ENCODE results near the gene NEO1. TPM values are rescaled to one million over a fixed set of nuclear protein-coding genes. Genes with fewer than 3 reads are reported as not detected.

The NEO1 gene
- total RNA-seq, 1 experiment from 2014 or later = 41.8 TPM

GRCh38 chr15:73139041-73139743 is 86.9 kb downstream of the NEO1 start:
- no peak overlapping the region for H3K27ac ChIP-seq (ENCODE audit: insufficient read length, low read depth, low read length)
- H3K56ac ChIP-seq (ENCODE audit: insufficient read length, low read depth, low read length) = no peak overlapping the region
- H4K5ac ChIP-seq (ENCODE audit: insufficient read length, low read depth, low read length) = no peak overlapping the region
- H2BK12ac ChIP-seq (ENCODE audit: insufficient read length, low read depth, low read length) = no peak overlapping the region
- no peak overlapping the region for H2BK15ac ChIP-seq (ENCODE audit: low read depth, low read length)
- no peaks in the 10 kb centered on the region for H3K79me2 ChIP-seq (ENCODE audit: insufficient read depth, low read length)
- H3K9me3 Mint-ChIP-seq = no peaks in the 10 kb centered on the region
- peaks cover 2 to 14% (median 4%) of the 10 kb centered on the region in 3 experiments; a peak in 5 of 7 replicates for H3K36me3 Mint-ChIP-seq (ENCODE audit: insufficient read depth in 1 of 3, low read depth in 3 of 3)
- H3K27me3 Mint-ChIP-seq (ENCODE audit: low read depth) = no peaks in the 10 kb centered on the region
- H3K27me3 ChIP-seq (ENCODE audit: insufficient read depth, low read length) = no peaks in the 10 kb centered on the region
- no peak overlapping the region for H3K27ac Mint-ChIP-seq
- H4K8ac ChIP-seq (replicated peaks; ENCODE audit: insufficient read length, low read depth, low read length) = no peak overlapping the region
- H3K9ac ChIP-seq (ENCODE audit: extremely low read depth, insufficient read length, low read length) = no peak overlapping the region
- H3K18ac ChIP-seq (ENCODE audit: insufficient read length, low read depth, low read length) = no peak overlapping the region
- no peak overlapping the region for H2AFZ ChIP-seq (ENCODE audit: low read length)
- no peaks in the 10 kb centered on the region for H3K4me1 ChIP-seq (ENCODE audit: insufficient read depth, low read length)
- no peak overlapping the region for H2BK120ac ChIP-seq (ENCODE audit: low read depth, low read length, poor library complexity, severe bottlenecking)
- no peak overlapping the region for H3K4ac ChIP-seq (ENCODE audit: low read depth, low read length)
- TF ChIP-seq, protein P1, sequence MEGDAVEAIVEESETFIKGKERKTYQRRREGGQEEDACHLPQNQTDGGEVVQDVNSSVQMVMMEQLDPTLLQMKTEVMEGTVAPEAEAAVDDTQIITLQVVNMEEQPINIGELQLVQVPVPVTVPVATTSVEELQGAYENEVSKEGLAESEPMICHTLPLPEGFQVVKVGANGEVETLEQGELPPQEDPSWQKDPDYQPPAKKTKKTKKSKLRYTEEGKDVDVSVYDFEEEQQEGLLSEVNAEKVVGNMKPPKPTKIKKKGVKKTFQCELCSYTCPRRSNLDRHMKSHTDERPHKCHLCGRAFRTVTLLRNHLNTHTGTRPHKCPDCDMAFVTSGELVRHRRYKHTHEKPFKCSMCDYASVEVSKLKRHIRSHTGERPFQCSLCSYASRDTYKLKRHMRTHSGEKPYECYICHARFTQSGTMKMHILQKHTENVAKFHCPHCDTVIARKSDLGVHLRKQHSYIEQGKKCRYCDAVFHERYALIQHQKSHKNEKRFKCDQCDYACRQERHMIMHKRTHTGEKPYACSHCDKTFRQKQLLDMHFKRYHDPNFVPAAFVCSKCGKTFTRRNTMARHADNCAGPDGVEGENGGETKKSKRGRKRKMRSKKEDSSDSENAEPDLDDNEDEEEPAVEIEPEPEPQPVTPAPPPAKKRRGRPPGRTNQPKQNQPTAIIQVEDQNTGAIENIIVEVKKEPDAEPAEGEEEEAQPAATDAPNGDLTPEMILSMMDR (conservative IDR thresholded peaks at IDR 0.05) = no peak
- H3K4me1 Mint-ChIP-seq = no peaks in the 10 kb centered on the region
- DNase-seq = no peak
- no peaks in the 10 kb centered on the region for H4K20me1 ChIP-seq (ENCODE audit: control insufficient read depth, insufficient read depth, insufficient read length)
- no peak overlapping the region for H3K14ac ChIP-seq (ENCODE audit: insufficient read depth, low read length)
- no peak overlapping the region for H3K4me2 ChIP-seq (ENCODE audit: insufficient read depth, insufficient read length, low read length)
- H3T11ph ChIP-seq (ENCODE audit: low read length) = no peak overlapping the region
- H3K9me3 ChIP-seq (ENCODE audit: control insufficient read depth, low read depth, low read length) = no peaks in the 10 kb centered on the region
- H2BK5ac ChIP-seq (ENCODE audit: insufficient read length, low read length) = no peak overlapping the region
- no peak overlapping the region for H4K91ac ChIP-seq (ENCODE audit: insufficient read length, low read depth, low read length)
- H2BK20ac ChIP-seq (ENCODE audit: low read depth, low read length, poor library complexity, severe bottlenecking) = no peak overlapping the region
- WGBS (ENCODE audit: extremely low coverage, insufficient read length, low lambda C conversion rate) = no CpG with 5 or more reads among the region's 5 CpGs
- no peak overlapping the region for H2AK5ac ChIP-seq (ENCODE audit: insufficient read length, low read length)
- H3K79me1 ChIP-seq (ENCODE audit: insufficient read depth, low read depth, low read length, poor library complexity, severe bottlenecking) = no peaks in the 10 kb centered on the region
- H3K23ac ChIP-seq (ENCODE audit: insufficient read length, low read depth, low read length) = no peak overlapping the region
- H3K23me2 ChIP-seq (ENCODE audit: insufficient read length, low read depth, low read length, poor library complexity, severe bottlenecking) = no peaks in the 10 kb centered on the region
- H3K4me3 Mint-ChIP-seq = no peak overlapping the region

Measured in H9 (cell line).